ENCODE data around the gene CELSR1.

The CELSR1 gene

DNA sequence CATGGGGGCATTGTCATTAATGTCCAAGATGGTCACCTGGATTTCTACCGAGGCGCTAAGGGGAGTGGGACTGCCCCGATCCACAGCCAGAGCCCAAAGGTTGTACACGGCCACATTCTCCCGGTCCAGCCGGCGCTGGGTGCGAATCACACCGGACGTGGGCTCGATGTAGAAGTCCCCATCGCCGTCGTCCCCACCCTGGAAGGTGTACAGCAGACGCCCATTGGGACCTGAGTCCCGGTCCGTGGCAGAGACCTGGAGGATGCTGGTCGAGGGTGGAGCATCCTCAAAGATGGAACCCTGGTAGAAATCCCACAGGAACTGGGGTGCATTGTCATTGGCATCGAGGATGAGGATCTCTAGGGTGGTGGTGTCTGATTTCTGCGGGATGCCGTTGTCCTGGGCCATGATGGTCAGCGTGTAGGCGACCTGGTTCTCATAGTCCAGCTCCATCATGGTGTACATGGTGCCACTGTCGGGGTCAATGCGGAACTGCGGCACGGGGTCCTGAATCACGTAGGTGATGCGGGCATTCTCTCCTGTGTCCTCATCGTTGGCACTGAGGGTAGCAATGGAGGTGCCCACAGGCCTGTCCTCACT lies 3.1 kb downstream of the CELSR1 start:
- DNase-seq = no peak
- peaks cover 10% of the 10 kb centered on the region for H3K4me1 Mint-ChIP-seq (ENCODE audit: low read depth)
- no peaks in the 10 kb centered on the region for H3K36me3 Mint-ChIP-seq (ENCODE audit: low read depth)
- peaks cover 46% of the 10 kb centered on the region for H3K27me3 Mint-ChIP-seq
- H3K4me3 Mint-ChIP-seq = no peak overlapping the region
- H3K9me3 Mint-ChIP-seq = no peaks in the 10 kb centered on the region
- H3K27ac Mint-ChIP-seq = no peak overlapping the region

DNA sequence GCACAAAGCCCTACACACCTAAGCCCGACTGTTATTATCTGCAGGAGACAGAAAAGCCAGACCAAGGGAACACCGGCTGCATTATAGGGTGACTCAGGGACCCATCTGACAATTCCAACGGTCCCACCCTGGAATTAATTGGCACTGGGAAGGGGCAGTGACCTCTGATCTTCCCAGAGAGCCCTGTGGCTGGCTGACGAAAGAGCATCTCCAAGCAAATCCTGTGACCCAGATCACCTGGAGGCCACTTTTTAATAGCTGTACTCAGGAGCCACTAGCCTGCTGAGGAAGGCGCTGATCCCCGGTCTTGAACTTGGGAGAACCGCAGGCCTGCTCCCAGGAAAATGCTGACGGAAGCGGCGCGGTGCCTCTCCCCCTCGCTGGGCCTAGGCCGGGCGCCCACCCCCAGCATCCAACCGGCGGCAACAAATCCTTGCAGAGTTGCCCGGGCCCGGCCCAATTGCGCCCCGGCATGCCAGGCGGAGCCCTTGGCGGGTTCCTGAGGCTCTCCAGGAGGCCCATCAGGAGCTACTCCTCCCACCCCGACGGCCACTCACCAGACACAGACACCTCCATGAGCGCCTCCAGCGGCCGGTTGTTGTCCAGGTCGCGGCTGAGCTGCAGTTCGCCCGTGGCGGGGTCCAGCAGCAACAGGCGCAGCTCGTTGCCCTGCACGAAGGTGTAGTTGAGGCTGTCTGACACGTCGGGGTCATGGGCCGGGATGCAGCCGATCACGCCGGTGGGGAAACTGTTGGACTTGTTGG lies 4.2 kb downstream of the CELSR1 start:
- no peak overlapping the region for H3K27ac Mint-ChIP-seq
- peaks cover 41% of the 10 kb centered on the region for H3K27me3 Mint-ChIP-seq
- H3K9me3 Mint-ChIP-seq = no peaks in the 10 kb centered on the region
- H3K36me3 Mint-ChIP-seq (ENCODE audit: low read depth) = no peaks in the 10 kb centered on the region
- DNase-seq = no peak
- no peak overlapping the region for H3K4me3 Mint-ChIP-seq
- peaks cover 4% of the 10 kb centered on the region for H3K4me1 Mint-ChIP-seq (ENCODE audit: low read depth)

DNA sequence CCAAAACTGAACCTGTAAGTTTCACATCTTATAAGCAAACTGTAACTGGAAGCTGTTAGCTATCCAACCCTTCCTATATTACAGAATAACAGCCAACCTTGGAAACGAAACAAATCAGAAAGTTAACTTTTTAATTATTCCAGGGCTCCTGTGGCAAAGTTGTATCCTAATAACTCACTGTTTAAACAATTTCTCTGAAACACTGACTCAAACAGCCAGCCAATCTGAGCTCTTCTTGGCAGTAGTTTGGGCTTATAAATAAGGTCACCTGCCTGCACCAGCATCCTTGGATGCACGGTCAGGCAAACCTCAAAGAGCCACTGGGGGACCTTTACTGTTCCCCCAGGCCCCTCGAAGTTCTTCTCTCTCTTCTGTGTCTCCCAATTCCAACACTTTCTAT lies 5.0 kb downstream of the CELSR1 start:
- Mint-ChIP-seq H3K36me3 (ENCODE audit: low read depth) (no peaks in the 10 kb centered on the region), H3K4me1 (ENCODE audit: low read depth) (peaks cover 5% of the 10 kb centered on the region), H3K9me3 (no peaks in the 10 kb centered on the region), H3K27me3 (peaks cover 44% of the 10 kb centered on the region), H3K4me3 (no peak overlapping the region), H3K27ac (no peak overlapping the region)
- no peak for DNase-seq

DNA sequence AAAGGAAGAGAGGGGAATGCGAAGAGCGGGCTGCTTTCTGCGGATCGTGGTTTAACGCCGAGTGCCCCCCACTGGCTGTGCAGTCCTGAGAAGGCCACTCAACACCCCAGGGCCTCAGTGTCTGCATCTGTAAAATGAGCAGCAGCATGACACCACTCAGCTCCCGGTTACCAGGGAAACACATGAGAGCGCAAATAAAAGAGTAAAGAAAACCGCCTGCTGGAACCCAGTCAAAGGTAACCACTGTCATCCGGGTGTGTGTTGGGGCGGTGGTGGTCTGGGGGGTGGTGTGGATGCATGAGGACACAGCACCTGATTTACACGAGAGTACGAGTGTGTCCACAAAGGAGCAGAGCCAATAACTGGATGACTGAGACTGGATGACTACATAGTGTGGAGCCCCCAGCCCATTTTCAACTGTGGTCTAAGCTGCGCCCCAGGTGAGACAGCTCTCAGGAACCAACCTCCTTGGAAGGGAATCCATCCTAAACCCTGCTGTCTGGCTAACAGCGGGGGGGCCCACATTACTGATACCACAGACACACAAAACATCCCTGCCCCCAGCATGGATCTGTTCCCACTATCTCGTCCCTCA lies 5.7 kb downstream of the CELSR1 start:
- peaks cover 5% of the 10 kb centered on the region for H3K4me1 Mint-ChIP-seq (ENCODE audit: low read depth)

DNA sequence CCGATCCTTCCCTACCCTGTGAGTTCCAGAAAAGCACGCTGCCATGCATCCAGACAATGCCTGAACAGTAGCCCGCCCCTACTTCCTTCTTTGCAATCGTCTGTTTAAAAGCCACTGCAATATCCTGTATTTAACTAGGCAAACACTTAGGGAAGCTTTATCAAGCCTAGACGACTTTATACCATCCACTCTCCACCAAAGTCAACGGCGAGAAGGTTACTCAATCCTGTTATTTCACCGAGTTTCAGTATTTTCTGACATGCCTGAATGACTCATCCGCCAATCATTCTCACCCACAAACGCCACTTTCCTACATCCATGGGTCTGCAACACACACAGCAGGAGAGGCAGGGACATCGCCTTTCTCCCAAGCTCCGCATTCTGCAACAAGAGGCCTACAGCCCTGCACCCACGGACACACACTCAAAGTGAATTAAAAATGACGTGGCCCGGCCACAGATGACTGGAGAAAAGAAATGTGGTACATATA lies 9.3 kb downstream of the CELSR1 start:
- Mint-ChIP-seq H3K27ac (no peak overlapping the region), H3K4me3 (no peak overlapping the region), H3K36me3 (ENCODE audit: low read depth) (no peaks in the 10 kb centered on the region), H3K9me3 (no peaks in the 10 kb centered on the region), H3K4me1 (ENCODE audit: low read depth) (peaks cover 5% of the 10 kb centered on the region), H3K27me3 (peaks cover 32% of the 10 kb centered on the region)
- no peak for DNase-seq

More for the DNA sequence above, 5.7 kb downstream of the CELSR1 start:
- Mint-ChIP-seq H3K9me3 (no peaks in the 10 kb centered on the region), H3K27me3 (peaks cover 51% of the 10 kb centered on the region), H3K4me3 (no peak overlapping the region), H3K36me3 (ENCODE audit: low read depth) (no peaks in the 10 kb centered on the region), H3K27ac (no peak overlapping the region)
- no peak for DNase-seq

DNA sequence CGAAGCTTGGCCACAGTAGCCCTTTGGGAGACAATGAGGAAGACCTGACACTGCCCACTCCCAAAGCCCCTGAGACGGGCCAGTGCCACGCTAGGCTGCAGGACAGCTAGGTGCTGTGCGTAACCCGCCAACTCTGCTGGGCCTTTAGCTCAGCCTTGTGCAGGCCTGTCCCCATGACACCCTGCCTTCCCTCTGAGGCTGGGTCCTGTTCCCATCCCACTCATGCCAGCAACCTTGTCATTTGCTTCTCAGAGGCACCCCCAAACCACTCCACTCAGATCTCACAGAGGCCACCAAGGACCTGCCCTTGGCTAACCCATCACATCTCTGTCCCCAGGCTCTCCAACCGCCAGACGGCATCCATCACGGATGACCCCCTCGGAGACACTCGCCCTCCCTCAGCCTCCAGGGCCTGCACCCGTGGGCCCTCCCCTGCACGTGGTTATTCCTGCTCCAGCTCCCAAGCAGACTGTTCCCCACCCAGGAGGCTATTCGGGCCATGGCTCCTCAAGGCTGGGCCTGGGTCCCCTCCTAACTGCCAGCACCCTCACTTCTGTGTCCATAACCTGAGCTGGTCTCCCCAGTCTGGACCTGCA lies 11.1 kb downstream of the CELSR1 start:
- H3K4me1 Mint-ChIP-seq (ENCODE audit: low read depth) = peaks cover 5% of the 10 kb centered on the region
- no peak for DNase-seq
- H3K4me3 Mint-ChIP-seq = no peak overlapping the region
- peaks cover 28% of the 10 kb centered on the region for H3K27me3 Mint-ChIP-seq
- no peaks in the 10 kb centered on the region for H3K36me3 Mint-ChIP-seq (ENCODE audit: low read depth)
- H3K9me3 Mint-ChIP-seq = no peaks in the 10 kb centered on the region
- H3K27ac Mint-ChIP-seq = no peak overlapping the region

DNA sequence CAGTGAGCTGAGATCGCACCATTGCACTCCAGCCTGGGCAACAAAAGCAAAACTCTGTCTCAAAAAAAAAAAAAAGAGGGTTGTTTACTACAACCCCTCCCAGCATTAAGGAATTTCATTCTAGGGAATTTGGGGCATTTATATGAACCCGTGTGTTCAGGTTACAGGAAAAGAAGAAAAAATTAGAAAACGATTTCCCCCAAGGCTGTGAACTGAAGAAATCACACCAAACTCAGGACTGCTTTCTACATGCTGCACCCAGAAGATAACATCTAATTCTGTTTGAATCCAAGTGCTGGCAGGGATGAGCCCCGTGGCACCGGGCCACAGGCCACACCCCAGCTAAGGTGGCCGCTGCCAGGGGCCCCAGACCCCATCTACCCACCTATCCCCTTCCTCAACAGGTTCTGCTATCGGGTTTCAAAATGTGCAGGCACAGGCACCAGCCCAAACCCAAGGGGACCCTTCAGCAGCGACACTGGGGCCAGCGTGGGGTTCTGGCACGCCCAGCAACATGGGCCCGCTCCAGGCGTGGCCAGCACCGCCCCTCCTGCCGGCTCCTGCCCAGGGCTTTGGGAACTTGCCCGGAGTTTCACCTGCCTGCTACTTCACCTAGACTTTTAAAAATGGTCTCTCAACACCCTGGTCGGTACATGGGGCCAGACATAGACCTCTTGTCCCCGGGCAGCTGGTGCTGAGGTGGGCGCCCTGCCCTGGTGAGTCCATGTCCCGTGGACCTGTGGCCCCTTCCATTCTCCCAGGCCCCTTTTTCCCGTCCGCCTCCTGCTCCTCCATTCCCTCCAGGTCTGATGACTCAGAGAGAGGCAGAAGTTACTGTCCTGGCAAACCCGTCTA lies 11.8 kb downstream of the CELSR1 start:
- Mint-ChIP-seq H3K4me1 (ENCODE audit: low read depth) (peaks cover 5% of the 10 kb centered on the region), H3K27me3 (peaks cover 28% of the 10 kb centered on the region), H3K4me3 (no peak overlapping the region), H3K9me3 (no peaks in the 10 kb centered on the region), H3K36me3 (ENCODE audit: low read depth) (no peaks in the 10 kb centered on the region), H3K27ac (no peak overlapping the region)
- no peak for DNase-seq

DNA sequence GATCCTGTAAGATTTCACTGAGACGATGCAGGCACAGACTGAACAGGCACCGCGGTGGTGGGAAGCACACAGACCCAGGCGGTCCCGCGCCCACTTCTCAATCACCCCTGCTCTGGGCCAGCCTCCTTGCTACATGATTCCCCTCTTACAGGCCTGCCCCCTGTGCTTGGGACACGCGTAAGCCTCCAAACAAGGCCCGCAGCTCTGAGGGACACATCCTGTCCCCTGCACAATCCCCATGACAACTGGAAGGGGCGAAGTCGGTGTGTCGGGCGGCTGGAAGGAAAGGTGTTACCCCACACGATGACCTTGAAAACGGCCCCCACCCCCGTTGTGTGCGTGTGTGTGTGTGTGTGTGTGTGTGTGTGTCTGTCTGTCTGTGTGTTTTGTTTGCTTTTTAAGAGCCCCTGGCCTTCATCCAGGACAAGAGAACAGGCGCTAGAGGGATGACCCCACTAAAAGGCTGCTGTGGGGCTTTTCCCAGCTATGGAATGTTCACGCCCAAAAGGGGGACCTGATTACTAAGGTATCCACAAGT lies 13.1 kb downstream of the CELSR1 start:
- DNase-seq = no peak
- H3K9me3 Mint-ChIP-seq = no peaks in the 10 kb centered on the region
- H3K4me3 Mint-ChIP-seq = no peak overlapping the region
- no peak overlapping the region for H3K27ac Mint-ChIP-seq
- H3K4me1 Mint-ChIP-seq (ENCODE audit: low read depth) = peaks cover 5% of the 10 kb centered on the region
- H3K27me3 Mint-ChIP-seq = peaks cover 28% of the 10 kb centered on the region
- H3K36me3 Mint-ChIP-seq (ENCODE audit: low read depth) = no peaks in the 10 kb centered on the region

DNA sequence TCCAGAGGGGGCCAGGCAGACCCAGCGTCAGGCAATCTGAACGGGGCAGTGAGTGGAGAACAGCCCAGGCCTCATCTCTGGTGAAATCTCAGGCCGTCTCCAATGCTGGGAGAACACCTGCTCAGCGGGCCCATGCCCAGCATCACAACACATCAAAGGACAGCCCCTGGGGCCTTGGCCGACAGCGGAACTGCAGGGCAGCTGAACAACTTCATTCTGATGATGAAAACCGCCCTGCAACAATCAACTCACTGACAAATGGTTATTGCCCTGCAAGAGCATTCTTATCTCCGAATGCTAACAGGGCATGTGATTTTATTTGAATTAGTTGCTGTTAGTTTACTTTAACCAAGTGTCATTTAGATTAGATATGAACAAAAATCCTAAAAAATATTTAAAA lies 14.6 kb downstream of the CELSR1 start:
- Mint-ChIP-seq H3K4me3 (no peak overlapping the region), H3K27me3 (peaks cover 21% of the 10 kb centered on the region), H3K36me3 (ENCODE audit: low read depth) (no peaks in the 10 kb centered on the region), H3K9me3 (no peaks in the 10 kb centered on the region), H3K4me1 (ENCODE audit: low read depth) (no peaks in the 10 kb centered on the region), H3K27ac (no peak overlapping the region)
- no peak for DNase-seq

DNA sequence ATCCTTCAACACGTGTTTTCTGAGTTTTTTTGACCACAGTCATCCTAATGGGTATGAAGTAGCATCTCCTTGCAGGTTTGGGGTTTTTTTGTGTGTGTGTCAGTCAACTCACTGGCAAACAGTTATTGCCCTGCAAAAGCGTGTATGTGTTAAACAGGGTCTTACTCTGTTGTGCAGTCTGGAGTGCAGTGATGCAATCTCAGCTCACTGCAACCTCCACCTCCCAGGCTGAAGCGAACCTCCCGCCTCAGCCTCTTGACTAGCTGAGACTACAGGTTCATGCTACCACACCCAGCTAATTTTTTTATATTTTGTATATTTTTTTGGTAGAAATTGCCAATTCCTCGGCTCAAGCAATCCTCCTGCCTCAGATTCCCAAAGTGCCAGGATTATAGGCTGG lies 15.4 kb downstream of the CELSR1 start:
- no peak overlapping the region for H3K4me3 Mint-ChIP-seq
- H3K9me3 Mint-ChIP-seq = no peaks in the 10 kb centered on the region
- no peak overlapping the region for H3K27ac Mint-ChIP-seq
- no peaks in the 10 kb centered on the region for H3K36me3 Mint-ChIP-seq (ENCODE audit: low read depth)
- no peak for DNase-seq
- peaks cover 3% of the 10 kb centered on the region for H3K4me1 Mint-ChIP-seq (ENCODE audit: low read depth)
- peaks cover 14% of the 10 kb centered on the region for H3K27me3 Mint-ChIP-seq

DNA sequence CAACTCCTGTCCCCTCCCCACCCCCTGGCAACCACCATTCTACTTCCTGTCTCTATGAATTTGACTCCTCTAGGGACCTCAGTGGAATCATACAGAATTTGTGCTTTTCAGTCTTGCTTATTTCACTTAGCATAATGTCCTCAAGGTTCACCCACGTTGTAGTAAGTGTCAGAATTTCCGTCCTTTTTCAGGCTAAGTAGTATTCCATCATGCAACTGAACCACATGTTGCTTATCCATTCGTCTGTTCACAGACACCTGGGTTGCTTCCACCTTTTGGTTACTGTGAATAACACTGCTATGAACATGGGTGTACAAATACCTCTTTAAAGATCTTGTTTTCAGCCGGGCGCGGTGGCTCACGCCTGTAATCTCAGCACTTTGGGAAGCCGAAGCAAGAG lies 16.5 kb downstream of the CELSR1 start:
- Mint-ChIP-seq H3K4me3 (no peak overlapping the region), H3K27ac (no peak overlapping the region)

DNA sequence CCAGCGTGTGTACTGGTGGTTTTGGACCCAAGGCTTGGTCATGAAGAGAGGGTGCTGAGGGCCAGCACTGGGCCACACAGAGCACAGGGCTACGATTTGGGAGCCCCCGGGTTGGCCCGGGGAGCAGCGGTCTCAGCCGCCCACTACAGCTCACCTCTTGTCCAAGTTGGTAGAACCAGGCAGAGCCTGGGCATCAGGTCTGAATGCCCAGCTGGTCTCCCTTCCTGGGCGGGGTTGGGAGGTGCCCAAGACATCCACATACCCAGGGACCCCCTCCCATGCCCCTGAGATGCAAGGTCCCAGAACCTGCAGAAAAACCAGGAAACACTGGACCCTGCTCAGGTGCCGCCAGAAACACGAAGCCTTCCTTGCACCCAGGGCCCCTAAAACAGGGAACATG lies 18.0 kb downstream of the CELSR1 start:
- no peak for DNase-seq
- Mint-ChIP-seq H3K27ac (no peak overlapping the region), H3K27me3 (peaks cover 2% of the 10 kb centered on the region), H3K36me3 (ENCODE audit: low read depth) (no peaks in the 10 kb centered on the region), H3K4me3 (no peak overlapping the region), H3K9me3 (no peaks in the 10 kb centered on the region), H3K4me1 (ENCODE audit: low read depth) (peaks cover 3% of the 10 kb centered on the region)

More for the DNA sequence above, 16.5 kb downstream of the CELSR1 start:
- no peak for DNase-seq
- peaks cover 3% of the 10 kb centered on the region for H3K27me3 Mint-ChIP-seq
- H3K36me3 Mint-ChIP-seq (ENCODE audit: low read depth) = no peaks in the 10 kb centered on the region
- peaks cover 3% of the 10 kb centered on the region for H3K4me1 Mint-ChIP-seq (ENCODE audit: low read depth)
- no peaks in the 10 kb centered on the region for H3K9me3 Mint-ChIP-seq

DNA sequence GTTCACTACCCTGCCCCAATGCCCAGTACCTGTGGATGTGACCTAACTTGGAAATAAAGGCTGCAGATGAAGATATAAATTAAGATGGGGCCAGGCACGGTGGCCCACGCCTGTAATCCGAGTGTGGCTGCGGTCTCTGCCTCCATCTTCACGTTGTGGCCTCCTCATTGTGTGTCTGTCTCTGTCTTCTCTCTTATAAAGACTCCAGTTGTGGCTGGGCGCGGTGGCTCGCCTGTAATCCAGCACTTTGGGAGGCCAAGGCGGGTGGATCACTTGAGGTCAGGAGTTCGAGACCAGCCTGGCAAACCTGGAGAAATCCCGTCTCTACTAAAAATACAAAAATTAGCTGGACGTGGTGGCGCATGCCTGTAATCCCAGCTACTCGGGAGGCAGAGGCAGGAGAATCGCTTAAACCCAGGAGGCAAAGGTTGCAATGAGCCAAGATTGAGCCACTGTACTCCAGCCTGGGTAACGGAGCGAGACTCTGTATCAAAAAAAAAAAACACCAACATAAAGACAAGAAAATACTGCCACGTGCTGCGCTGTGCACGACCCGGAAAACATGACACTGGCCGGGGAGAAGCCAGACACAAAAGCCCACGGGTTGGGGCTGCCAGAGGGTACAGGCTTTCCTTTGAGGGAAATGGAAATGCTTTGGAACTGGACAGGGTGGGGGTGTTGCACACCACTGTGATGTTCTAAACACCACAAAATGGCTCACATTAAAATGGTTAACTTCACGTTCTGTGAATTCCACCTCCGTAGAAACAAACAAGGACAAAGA lies 18.7 kb downstream of the CELSR1 start:
- Mint-ChIP-seq H3K36me3 (ENCODE audit: low read depth) (no peaks in the 10 kb centered on the region), H3K9me3 (no peaks in the 10 kb centered on the region), H3K27ac (no peak overlapping the region), H3K27me3 (peaks cover 2% of the 10 kb centered on the region), H3K4me3 (no peak overlapping the region), H3K4me1 (ENCODE audit: low read depth) (peaks cover 3% of the 10 kb centered on the region)
- no peak for DNase-seq
